NCI-H1092 (cell line): ENCODE results near the gene TCF25.
"Not testable (repeated sequence)": the region's sequence is repeated elsewhere in the genome, so short reads cannot be mapped to it uniquely, and the experiment has no call there.

ENCODE experiments used
- DNase-seq: peaks from one replicate; lab custom pipeline; 2025; lab: John Stamatoyannopoulos, UW

TCF25 gene

DNA sequence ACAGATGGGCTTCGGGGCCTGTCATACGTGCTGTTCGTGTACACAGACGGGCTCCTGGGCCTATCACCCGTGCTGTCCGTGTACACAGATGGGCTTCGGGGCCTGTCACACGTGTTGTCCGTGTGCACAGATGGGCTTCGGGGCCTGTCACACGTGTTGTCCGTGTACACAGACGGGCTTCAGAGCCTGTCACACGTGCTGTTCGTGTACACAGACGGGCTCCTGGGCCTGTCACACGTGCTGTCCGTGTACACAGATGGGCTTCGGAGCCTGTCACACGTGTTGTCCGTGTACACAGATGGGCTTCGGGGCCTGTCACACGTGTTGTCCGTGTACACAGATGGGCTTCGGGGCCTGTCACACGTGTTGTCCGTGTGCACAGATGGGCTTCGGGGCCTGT, 5.7 kb downstream of the TCF25 start:
- not testable (repeated sequence) for DNase-seq

DNA sequence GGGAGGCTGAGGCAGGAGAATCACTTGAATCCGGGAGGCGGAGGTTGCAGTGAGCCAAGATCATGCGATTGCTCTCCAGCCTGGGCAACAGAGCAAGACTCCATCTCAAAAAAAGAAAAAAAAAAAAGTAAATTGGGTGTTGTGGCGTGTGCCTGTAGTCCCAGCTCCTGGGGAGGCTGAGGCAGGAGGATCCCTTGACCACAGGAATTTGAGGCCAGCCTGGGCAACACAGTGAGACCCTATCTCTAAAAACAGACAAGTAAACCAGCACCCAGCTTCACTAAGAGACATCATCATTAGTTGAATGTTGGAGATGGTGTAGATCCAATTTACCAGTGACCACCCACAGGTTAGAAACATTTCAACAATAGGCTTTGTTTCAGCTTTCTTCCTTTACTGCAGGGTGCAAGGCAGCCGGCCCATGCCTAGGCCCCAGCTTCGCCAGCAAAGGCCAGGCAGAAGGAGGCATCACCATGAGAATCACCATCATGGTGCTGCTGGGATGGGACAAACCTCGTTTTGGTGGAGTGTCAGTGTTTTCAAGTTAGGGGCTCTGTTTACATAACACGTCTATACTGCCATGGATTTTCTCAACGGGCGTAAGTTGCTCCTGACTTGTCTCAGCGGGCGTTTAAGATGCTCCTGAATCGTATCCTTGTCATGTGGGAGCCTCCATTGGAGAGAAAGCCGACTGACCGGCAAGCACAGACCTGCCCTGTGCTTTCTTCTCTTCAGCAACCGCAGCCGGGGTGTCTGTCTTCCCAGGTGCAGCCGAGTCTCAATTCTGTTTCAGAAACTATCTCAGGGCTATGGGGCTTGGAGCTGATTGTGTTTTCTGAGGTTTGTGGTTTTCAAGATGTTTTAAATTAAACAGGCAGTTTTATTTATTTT, 7.3 kb downstream of the TCF25 start:
- no peak for DNase-seq

DNA sequence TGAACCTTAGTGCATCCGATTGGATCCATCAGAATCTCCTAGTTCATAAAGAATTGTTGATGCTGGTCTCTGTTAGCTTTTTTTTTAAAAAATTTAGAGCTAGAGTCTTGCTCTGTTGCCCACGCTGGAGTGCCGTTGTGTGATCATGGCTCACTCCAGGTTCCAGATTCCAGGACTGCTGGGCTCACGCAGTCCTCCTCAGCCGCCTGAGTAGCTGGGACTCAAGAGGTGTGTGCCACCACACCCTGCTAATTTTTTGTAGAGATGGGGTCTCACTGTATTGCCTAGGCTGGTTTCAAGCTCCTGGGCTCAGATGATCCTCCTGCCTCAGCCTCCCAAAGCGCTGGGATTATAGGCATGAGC, 8.0 kb downstream of the TCF25 start:
- no peak for DNase-seq

DNA sequence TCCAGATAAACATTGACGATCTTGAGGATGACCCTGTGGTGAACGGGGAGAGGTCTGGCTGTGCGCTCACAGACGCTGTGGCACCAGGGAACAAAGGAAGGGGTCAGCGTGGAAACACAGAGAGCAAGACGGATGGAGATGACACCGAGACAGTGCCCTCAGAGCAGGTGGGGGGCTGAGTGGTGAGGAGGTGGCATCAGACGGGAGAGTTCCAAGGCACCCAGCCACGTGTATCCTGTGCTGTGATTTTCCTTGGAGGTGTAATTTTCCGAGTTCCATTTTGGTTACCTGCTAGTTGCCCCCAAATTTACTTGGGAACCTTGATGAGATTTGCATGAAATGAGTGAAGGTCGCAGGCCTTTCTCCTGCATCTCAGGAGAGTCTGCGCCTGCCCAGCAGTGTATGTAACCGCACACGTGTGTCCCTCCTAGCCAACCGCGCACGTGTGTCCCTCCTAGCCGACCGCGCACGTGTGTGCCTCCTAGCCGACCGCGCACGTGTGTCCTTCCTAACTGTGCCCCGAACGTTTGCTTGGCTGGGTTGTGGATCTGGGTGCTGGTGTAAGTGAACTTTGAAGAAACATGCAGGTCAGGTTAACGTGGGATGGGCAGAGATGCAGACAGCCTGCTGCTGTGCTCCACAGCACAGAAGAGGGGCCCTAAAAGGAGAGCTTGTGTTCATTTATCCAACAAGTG, 10.1 kb downstream of the TCF25 start:
- no peak for DNase-seq

DNA sequence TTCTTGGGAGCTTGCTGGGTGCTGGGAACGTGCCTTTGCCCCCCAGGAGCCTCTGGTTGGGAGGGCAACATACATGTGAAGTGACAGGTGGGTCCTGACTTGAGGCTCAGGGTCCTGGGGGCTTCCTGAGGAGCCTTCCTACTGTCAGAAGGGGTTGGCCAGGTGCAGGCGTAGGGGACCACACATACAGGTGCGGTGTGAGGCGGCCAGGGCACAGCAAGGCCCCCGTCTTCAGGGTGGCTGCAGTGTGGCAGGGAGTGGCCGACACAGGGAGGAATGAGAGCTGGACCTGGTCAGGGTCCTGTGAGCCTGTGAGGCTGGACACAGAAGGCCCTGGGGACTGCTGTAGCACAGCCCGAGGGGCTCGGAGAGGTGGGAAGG, 10.6 kb downstream of the TCF25 start:
- DNase-seq, result no peak

DNA sequence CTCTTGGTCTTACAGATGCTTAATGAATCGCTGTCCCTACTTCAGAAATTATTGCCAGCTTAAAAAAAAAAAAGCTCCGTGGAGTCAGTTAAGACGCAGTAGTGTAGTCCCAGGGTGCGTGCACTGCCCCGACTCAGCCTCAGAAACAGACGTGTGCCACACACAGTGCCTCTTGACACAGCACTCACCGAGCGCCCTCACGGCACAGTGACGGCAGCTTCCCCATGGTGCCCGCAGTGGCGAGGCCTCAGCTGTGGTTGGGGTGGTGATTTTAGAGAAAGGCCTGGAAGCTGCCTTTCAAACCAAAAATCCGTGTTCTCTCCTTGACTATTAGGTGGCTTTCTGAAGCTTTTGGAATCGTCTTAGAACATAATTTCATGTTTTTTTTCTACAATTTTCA, 13.9 kb downstream of the TCF25 start:
- no peak for DNase-seq

DNA sequence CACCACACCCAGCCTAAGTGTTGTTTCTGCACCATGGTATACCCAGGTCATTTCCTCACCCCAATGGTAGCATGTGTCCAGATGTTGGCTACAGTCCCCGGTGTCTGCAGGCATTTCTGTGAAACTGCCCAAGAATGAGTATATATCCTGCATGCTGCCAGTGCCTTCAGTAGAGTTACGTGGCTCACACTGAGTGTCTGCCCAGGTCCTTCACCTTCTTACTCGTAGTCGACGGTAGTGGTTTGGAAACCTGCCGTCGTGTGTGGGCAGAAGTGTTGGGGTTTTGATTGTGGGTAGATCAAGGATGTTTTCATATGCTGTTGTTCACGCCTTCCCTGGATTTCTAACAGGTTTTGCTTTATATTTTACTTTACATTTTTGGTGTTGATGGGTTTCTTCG, 16.8 kb downstream of the TCF25 start:
- DNase-seq, result no peak

DNA sequence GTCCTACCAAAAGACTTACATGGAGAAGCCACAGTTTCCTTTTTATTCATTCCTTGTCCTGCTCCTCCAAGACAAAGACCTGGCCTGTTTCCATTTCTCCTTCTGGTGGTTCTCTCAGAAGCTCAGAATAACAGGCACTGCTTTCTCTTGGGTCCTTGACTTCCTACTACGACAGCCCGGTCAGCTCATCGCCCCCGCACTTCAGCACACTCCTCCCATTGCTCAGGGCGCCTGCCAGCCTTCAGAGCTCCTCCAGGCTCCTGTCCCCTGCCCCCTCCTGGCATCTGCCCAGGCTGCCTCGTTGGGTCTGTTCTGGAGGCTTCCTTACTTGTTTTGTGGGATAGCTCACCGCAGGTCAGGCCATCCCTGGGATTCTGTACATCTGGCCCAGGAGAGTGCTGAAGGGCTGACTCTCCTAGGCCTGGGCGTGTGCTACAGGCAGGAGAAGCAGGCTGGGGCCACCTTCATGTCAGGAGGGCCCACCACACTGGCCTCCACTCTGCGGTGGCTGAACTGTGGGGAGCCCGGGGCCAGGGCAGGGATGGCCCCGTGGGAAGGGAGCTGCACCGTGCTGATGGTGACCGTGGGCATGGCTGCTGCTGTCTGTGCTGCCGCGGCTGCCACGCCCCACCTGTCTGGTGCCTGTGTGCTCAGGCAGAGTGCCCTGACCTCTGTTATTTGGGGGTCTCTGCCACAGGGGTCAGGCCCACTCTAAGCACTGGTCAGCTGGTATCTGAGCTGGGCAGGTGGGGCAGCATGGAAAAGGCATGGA, 17.7 kb downstream of the TCF25 start:
- no peak for DNase-seq

DNA sequence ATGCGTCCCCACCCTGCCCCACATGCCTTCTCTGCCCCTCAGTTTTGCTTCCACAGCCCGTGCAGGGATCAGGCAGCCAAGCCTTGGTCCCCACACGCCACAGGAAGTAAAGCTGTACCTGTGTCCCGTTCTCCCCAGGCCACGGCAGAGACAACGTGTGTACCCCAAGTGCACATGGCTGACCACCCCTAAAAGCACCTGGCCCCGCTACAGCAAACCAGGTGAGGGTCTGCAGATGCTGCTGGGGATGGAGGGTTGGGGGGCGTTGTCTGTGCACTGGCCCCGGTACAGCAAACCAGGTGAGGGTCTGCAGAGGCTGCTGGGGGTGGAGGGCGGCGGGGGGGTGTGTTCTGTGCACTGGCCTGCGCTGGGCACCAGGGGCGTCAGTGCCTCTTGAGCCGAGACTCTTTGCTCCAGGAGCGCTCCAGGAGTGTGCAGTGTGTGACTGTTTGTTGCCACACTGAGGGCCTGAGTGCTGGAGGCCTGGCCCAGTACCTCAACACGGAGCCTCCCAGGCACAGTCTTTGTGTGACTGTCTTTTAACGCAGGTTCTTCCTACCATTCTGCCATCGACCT, 18.8 kb downstream of the TCF25 start:
- no peak for DNase-seq

DNA sequence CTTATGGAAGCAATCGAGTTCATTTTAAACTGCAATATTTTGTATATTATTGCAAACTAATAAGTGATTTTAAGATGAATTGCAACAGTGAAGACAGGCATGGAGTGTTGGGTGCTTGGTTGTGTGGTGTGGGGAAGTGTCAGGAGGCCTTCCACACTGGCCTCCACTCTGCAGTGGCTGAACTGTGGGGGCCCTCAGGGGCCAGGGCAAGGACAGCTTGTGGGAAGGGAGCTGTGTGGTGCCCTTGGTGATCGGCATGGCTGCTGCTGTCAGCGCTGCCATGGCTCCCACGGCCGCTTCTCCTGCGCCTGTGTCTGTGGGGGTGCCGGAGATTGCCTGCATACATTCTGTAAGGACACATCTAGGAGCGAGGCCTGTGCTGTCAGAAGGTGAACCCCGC, 19.2 kb downstream of the TCF25 start:
- DNase-seq, result no peak

DNA sequence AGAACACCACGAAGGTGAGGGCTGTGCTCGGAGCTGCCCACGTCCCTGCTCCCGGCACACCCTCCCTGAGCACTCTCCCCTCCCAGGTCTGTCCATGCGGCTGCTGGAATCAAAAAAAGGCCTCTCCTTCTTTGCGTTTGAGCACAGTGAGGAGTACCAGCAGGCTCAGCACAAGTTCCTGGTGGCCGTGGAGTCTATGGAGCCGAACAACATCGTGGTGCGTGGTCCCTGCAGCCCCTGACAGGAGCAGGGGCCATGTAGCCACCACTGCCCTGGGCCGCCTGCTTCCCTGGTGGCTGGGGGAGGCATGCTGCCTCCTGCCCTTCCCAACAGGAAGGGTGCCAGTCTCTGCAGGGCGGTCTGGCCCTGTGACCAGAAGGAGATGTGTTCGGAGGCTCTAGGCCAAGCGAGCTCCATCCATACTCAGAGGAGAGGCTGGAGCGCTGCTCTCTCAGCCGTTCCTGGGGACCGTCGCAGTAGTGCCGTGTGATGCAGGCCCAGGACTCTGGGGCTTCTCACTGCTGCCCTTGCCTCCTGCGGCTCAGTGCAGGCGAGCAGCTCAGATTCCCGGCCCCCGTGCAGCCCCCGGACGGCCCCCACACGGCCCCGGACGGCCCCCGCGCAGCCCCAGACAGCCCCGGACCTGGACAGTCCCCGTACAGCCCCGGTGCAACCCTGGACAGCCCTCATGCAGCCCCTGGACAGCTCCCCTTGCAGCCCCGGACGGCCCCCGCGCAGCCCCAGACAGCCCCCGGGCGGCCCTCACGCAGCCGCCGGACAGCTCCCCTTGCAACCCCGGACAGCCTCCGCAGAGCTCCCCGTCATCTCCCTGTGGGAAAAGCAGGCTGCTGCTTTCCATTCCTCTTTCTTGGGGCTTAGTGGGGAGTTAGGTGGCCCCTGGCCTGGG, 20.5 kb downstream of the TCF25 start:
- no peak for DNase-seq

DNA sequence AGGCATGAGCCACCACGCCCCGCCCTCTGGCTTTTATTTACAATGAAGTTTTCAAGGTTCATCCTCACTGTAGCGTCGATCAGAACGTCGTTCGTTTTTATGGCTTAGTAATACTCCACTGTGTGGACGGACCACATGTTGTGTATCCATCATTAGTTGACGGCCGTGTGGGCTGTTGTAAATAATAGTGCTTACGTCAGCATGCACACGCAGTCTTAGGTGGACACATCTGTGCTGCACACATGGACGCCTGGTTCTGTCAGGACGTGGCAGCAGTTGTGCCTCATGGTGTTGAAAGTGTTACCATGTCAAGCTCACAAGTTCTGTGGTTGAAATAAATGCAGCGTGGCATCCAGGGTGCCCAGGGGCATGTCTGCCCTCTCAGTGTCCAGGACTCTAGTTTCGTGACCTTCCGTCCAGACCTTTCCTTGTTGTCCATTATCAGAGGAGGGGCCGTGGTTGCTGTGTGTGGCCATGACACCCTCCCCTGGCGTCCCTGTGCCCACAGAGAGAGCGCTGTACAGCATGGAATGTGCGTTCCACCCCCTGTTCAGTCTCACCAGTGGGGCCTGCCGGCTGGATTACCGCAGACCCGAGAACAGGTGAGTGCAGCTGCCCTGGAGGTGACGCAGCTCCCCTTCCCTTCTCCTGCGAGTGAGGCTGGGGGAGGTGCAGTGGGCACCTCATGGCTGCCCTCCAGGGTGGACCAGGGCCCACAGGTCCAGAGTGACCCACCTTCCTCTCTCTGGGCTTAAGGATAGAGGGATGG, 22.3 kb downstream of the TCF25 start:
- no peak for DNase-seq

DNA sequence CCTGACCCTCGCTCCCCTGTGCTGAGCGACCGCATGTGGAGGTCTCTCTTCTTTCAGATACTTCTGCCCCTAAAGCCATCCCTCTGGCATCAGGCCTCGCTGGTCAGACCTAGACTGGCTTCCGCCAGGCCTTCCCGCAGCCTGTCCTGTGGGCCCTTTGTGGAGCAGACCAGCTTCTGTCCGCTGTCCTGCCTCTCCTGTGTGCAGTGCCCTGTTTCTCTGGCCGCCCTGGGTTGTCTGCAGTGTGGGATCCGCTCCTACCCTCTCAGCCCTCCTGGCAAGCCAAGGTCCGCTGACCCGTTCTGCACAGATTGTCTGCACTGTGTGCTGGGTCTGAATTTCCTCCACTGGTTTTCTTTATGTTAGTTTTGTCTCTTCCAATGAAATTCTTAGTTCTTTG, 23.8 kb downstream of the TCF25 start:
- no peak for DNase-seq

DNA sequence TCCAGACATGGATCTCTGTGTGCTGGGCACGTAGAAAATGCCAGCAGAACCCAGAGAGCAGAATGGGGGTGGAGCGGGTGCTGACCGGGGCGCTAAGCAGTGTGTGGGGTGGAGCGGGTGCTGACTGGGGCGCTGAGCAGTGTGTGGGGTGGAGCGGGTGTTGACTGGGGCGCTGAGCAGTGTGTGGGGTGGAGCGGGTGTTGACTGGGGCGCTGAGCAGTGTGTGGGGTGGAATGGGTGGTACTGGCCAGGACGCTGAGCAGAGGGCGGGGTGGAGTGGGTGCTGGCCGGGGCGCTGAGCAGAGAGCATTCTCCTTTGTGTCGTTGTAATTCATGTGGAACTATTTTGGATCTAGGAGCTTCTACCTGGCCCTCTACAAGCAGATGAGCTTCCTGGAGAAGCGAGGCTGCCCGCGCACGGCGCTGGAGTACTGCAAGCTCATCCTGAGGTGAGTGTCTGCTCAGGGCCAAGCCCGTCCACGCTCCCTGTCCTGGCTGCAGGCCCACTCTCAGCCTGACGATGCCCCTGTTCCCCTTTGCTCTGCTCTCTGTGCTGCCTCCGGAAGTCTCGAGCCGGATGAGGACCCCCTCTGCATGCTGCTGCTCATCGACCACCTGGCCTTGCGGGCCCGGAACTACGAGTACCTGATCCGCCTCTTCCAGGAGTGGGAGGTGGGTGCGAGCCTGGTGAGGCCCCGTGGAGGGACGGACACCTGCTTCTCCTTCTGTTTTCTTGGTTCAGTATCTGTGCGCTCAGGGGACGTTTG, 25.0 kb downstream of the TCF25 start:
- DNase-seq, result no peak

DNA sequence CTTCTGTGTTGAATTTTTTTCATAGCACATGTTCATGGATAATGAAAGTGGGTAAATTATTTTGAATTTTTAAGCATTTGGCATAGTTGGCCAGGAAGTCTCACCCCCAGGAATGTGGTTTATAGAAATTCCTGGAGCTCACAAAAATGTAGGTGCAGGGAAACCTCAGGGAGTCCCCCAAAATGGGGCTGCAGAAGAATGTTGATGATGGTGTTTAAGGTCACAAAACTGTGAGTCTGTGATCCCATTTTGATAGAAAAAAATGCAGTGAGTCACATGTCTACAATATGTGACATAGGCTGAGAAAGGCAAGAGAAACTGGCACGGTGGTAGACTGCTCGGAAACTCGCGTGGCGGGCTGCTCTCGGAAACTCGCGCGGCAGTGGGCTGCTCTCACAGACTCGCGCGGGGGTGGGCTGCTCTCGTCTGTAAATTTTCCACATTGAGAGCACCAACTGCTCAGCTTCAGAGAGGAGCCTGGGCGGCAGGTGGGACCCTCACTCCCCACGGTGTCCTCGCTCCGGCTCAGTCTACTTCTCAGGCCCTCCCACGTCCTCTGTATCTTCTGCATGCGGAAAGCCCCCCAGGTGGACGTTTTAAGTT, 26.6 kb downstream of the TCF25 start:
- no peak for DNase-seq

DNA sequence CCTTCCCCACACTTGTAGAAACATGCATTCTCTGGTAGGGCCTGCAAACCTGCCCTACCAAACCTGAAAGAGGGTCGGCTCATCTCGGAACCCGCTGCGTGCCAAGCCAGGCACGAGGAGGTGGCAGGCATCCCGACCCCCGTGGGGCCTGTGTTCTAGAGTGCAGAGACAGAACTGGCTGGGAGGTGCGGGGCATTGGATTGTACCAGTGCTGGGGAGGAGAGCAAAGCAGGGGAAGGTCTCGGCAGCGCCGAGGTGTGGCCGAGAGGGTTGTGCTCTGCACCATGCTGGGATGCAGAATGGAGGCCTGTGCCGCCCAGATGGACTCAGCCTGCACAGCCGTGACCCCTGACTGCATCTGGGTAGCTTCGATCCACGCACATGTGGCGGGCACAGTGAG, 27.5 kb downstream of the TCF25 start:
- DNase-seq, result no peak

DNA sequence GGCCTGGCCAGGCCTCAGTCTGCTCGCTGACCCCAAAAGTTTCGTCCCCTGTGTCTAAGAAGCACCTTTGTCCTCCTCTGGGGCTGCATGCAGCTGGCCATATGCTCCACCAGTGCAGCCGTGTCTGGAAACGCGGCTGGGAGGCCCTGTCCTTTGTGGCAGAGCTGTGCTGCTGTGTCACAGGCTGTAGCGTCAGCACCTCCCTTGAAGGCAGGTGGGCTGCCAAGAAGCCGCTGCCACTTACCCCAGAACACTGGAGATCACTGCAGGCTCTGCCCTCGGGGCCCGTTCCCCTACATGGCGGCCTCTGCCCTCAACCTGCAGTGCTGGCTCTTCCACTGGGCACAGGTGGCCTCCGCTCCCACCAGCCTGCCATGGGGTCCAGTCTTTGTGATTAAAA, 29.6 kb downstream of the TCF25 start:
- DNase-seq, result no peak

DNA sequence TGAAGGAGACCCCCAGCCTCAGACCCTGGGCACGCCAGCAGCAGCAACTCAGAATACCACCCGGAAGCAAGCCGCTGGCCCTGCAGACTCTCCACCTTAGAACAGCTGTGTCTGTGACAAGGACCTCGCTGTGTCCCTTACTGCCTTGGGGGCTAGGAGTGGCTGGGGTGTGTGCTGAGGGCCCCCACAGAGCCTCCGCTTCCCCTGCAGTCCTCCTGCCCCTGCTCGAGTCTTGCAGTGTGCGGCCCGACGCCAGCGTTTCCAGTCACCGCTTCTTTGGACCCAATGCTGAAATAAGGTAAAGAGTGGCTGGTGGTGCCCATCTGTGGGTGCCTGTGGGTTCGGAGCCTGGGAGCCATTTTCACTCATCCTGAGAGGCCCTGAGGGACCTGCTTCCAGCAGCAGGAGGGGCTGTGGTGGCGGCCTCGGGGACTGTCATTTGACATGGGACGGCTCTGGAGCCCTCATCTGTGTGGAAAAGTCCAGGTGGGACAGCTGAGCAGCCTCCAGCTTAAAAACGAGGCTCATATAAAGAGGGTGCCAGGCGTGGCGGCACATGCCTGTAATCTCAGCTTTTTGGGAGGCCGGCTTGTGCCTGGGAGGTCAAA, 30.6 kb downstream of the TCF25 start:
- DNase-seq, result no peak
